Measurements from ENCODE around the gene CIZ1.
A peak's percentile ranks its signal among the peaks of the same experiment; 100 is the strongest.

DNA sequence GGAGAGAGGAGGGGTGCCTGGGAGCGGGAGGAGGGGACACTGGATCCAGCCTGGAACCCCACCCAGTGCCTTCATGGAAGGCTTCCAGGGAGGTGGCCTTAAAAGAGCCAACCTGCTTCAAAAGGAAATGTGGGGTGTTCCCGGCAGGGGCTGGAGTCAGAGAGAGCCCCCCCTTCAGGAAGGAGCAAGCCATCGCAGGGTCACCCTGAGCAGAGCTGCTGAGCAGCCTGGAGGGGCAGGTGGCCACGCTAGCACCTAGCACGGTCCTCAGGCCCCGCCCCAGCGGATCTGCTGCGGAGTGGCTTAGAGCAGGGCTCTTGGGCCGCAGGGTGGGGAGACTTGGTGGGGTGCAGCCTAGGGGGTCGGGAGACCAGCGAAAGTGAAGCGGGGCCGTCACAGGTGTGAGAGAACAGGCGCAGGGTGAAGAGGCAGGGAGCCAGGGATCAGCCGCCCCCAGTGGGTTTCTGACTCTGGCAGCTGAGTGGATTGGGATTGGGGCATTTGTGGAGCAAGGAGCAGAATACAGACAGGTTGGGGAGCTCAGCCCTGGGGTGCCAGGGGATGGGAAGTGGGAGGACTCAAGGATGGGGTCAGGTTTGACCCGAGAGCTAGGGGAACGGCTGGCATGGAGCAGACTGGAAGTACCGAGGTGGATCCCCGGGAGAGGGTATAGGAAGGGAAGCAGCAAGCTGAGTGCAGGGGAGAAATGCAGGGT, 40.6 kb downstream of the CIZ1 start:
- peak; percentile 85 to 87 for TF ChIP-seq NRF1 (conservative IDR thresholded peaks at IDR 0.05 in 1 of 2, IDR thresholded peaks at IDR 0.05 in 1 of 2)
- no peak for TF ChIP-seq ZNF263 (CRISPR knock-in tag; IDR thresholded peaks at IDR 0.05; ENCODE audit: borderline replicate concordance)
- TF ChIP-seq, protein P1, sequence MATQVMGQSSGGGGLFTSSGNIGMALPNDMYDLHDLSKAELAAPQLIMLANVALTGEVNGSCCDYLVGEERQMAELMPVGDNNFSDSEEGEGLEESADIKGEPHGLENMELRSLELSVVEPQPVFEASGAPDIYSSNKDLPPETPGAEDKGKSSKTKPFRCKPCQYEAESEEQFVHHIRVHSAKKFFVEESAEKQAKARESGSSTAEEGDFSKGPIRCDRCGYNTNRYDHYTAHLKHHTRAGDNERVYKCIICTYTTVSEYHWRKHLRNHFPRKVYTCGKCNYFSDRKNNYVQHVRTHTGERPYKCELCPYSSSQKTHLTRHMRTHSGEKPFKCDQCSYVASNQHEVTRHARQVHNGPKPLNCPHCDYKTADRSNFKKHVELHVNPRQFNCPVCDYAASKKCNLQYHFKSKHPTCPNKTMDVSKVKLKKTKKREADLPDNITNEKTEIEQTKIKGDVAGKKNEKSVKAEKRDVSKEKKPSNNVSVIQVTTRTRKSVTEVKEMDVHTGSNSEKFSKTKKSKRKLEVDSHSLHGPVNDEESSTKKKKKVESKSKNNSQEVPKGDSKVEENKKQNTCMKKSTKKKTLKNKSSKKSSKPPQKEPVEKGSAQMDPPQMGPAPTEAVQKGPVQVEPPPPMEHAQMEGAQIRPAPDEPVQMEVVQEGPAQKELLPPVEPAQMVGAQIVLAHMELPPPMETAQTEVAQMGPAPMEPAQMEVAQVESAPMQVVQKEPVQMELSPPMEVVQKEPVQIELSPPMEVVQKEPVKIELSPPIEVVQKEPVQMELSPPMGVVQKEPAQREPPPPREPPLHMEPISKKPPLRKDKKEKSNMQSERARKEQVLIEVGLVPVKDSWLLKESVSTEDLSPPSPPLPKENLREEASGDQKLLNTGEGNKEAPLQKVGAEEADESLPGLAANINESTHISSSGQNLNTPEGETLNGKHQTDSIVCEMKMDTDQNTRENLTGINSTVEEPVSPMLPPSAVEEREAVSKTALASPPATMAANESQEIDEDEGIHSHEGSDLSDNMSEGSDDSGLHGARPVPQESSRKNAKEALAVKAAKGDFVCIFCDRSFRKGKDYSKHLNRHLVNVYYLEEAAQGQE (IDR thresholded peaks at IDR 0.05; ENCODE audit: borderline replicate concordance), result no peak
- TF ChIP-seq, protein P1 (CRISPR knock-in tag; IDR thresholded peaks at IDR 0.05; ENCODE audit: low read depth), result no peak
- TF ChIP-seq YBX1 (IDR thresholded peaks at IDR 0.05), result no peak
- no peak for TF ChIP-seq ZNF324 (CRISPR knock-in tag; IDR thresholded peaks at IDR 0.05)
- 0 out of 2 replicates have a peak, but pooled peaks have one; percentile 5 for TF ChIP-seq TEAD4 (IDR thresholded peaks at IDR 0.05; ENCODE audit: low read length)
- TF ChIP-seq TEAD4 (CRISPR knock-in tag; IDR thresholded peaks at IDR 0.05; ENCODE audit: borderline replicate concordance), result no peak
- TF ChIP-seq, protein P2, sequence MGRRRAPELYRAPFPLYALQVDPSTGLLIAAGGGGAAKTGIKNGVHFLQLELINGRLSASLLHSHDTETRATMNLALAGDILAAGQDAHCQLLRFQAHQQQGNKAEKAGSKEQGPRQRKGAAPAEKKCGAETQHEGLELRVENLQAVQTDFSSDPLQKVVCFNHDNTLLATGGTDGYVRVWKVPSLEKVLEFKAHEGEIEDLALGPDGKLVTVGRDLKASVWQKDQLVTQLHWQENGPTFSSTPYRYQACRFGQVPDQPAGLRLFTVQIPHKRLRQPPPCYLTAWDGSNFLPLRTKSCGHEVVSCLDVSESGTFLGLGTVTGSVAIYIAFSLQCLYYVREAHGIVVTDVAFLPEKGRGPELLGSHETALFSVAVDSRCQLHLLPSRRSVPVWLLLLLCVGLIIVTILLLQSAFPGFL (CRISPR knock-in tag; IDR thresholded peaks at IDR 0.05), result no peak
- TF ChIP-seq SRSF1 (IDR thresholded peaks at IDR 0.05; ENCODE audit: low read depth, low read length), result no peak
- TF ChIP-seq, protein P3, sequence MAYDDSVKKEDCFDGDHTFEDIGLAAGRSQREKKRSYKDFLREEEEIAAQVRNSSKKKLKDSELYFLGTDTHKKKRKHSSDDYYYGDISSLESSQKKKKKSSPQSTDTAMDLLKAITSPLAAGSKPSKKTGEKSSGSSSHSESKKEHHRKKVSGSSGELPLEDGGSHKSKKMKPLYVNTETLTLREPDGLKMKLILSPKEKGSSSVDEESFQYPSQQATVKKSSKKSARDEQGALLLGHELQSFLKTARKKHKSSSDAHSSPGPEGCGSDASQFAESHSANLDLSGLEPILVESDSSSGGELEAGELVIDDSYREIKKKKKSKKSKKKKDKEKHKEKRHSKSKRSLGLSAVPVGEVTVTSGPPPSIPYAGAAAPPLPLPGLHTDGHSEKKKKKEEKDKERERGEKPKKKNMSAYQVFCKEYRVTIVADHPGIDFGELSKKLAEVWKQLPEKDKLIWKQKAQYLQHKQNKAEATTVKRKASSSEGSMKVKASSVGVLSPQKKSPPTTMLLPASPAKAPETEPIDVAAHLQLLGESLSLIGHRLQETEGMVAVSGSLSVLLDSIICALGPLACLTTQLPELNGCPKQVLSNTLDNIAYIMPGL (CRISPR knock-in tag; IDR thresholded peaks at IDR 0.05), result peak; percentile 21; the same call in 1 of the 2 replicates
- no peak for TF ChIP-seq ATF1 (CRISPR knock-in tag; IDR thresholded peaks at IDR 0.05)
- no peak; the same call in 1 of the 2 replicates for TF ChIP-seq ATF1 (tag; IDR thresholded peaks at IDR 0.05)
- TF ChIP-seq ZBTB8A (IDR thresholded peaks at IDR 0.05; ENCODE audit: partially characterized antibody), result no peak
- TF ChIP-seq, protein P4, sequence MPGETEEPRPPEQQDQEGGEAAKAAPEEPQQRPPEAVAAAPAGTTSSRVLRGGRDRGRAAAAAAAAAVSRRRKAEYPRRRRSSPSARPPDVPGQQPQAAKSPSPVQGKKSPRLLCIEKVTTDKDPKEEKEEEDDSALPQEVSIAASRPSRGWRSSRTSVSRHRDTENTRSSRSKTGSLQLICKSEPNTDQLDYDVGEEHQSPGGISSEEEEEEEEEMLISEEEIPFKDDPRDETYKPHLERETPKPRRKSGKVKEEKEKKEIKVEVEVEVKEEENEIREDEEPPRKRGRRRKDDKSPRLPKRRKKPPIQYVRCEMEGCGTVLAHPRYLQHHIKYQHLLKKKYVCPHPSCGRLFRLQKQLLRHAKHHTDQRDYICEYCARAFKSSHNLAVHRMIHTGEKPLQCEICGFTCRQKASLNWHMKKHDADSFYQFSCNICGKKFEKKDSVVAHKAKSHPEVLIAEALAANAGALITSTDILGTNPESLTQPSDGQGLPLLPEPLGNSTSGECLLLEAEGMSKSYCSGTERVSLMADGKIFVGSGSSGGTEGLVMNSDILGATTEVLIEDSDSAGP (CRISPR knock-in tag; IDR thresholded peaks at IDR 0.05), result no peak
- no peak for TF ChIP-seq ZNF23 (CRISPR knock-in tag; IDR thresholded peaks at IDR 0.05)

Data from K562 (cell line).